Hematopoietic multipotent progenitor cell treated with erythropoietin and hydrocortisone succinate and interleukin-3 and kit ligand, for 4 days (in vitro differentiated cells): Measurements from ENCODE around the gene ASB1.
"Not testable (repeated sequence)": the region's sequence is repeated elsewhere in the genome, so short reads cannot be mapped to it uniquely, and the experiment has no call there.

ENCODE experiments used
- DNase-seq: peaks from one replicate; pipeline ENCODE4 v3.0.0-alpha.2; 2015

Gene ASB1

DNA sequence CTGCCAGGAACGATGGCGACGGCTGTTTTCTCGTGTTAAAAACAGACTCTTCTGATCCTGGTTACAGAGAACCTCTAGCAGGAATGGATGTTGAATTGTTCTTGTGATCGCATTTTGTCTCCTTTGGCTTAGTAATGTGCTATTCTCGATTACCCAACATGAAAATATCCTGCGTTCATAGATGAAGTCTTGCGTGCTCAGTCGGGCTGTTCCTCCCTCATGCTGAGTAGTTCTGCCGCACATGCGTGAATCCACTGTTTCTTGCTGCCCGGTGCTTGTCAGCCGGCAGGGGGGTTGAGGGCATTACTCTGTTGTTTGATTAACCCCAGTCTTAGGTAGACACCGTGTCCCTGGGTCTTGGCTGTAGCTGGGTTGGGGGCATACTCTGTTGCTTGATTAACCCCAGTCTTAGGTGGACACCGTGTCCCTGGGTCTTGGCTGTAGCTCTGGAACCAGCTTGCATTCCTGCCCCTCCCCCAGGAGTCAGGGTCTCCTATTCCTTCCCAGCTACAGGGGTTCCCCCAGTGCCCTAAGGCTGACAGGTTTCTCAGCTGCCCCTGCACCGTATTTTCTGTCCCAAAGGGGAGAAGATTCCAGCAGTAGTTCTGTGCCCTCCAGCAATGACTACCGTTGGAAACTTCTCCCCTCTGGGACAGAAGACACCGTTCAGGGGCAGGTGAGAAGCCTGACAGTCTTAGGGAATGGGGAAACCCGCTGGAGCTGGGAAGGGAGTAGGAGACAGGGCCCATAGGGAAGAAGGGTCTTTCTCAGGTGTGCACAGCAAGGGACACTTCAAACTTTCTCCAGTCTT is 22.1 kb upstream of the ASB1 start:
- no peak for DNase-seq

DNA sequence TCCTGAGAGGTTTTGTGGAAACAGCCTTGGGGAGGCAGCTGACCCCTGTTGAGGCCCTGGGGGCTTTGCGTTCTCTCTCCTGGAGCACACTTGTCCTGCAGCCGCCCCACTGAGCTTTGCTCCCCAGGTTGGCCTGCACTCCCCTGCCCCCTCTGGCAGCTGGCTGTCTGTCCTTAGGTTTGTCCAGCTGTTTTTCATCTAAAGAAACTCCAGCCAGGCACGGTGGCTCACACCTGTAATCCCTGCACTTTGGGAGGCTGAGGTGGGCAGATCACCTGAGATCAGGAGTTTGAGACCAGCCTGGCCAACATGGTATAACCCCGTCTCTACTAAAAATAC is 21.5 kb upstream of the ASB1 start:
- DNase-seq: not testable (repeated sequence)

DNA sequence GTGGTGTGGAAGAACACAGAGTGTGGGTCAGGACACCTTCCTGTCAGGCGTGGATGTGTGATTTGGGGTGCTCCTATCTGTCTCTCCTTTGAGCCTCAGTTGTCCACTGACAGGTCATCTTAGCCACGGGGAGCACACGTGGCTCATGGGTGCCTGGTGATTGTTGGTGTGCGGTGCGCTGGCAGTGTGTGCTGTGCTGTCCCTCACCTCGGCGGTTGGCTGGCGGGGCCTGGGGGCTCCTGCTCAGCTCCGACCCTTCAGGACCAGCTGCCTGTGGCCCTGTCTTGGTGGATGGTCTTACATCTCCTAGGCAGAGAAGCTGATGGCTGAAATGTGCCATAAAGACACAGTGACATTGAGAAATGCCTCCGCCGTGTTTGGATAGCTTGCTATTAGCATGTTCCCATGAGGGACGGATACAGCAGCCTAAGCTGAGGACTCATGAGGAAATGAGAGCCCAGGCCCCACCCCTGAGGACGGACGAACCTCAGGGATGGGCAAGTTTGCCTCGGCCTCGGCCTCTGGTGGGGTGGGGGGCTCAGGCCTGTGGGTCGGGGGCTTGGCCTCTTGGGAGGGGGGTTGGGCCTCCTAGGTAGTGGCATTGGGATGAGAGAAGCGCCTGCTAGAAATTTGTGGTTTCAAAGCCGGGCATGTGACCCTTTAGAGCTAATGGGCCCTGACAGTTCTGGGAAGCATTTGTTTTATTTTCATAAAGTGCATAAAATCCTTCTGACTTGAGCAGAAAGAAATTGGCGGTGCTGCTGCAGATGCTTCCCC is 20.3 kb upstream of the ASB1 start:
- DNase-seq: no peak

DNA sequence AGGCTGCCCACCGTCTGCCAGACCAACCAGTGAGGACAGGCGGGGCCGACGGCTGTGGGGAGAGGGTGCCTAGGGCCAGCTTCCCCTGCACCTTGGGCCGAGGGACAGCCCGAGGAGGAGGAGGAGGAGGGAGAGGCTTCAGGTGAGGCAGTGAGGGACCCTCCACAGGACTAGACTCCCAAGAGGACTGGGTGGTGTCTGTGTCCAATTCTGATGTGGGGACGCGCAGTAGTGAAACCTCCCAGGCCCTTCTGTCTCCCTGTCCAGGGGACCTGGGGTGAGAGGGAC is 19.8 kb upstream of the ASB1 start:
- DNase-seq: no peak

DNA sequence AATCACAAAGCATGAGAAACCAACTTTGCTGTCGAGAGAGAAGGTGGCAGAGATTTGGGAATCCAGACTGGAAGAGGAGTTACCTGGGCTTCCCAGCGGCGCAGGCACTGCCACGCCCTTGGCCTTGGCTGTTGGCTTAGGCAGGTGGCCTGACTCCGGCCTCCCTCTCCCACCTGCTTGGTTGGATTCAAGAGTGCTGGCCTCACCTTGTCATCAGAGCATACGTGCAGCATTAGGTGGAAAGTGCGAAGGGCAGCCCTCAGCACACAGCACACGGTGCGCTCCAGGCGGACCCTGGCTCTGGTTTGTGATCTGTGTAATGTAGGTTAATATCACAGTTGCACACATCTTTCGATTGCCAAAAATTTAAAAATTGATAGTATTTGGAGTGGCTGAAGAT is 19.2 kb upstream of the ASB1 start:
- no peak for DNase-seq

DNA sequence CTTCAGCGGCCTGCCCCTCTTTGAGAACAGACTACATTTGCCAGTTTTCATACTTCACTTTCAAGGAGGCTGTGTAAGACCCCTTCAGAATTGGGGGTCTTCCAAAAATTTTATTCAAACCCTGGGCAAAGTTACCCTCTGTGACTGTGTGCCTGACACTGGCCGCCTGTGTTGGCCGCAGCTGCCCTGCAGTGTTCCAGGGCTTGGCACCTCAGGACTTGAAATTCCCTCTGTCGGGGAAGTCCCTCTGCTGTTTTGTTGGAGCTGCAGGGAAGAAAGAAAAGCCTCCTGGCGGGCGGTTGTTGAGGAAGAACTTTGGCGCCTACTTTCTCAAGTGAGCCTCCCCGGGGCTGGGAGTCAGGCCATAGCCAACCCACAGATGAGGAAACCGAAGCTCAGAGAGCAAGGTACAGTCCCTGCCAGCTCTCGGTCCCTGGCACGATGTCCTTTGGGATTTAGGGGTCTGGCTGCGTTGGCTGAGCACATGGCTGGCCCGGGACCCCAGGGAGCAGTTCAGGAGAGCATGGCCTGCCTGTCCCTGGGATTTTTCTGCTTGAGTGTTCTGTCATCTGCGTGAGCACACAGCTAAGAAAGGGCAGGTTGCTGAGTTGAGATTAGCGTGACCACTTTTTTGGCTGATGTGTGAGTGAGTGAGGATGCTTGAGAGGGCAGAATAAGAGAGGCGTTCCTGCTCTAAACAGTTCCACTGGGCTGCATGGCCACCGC is 17.9 kb upstream of the ASB1 start:
- no peak for DNase-seq

DNA sequence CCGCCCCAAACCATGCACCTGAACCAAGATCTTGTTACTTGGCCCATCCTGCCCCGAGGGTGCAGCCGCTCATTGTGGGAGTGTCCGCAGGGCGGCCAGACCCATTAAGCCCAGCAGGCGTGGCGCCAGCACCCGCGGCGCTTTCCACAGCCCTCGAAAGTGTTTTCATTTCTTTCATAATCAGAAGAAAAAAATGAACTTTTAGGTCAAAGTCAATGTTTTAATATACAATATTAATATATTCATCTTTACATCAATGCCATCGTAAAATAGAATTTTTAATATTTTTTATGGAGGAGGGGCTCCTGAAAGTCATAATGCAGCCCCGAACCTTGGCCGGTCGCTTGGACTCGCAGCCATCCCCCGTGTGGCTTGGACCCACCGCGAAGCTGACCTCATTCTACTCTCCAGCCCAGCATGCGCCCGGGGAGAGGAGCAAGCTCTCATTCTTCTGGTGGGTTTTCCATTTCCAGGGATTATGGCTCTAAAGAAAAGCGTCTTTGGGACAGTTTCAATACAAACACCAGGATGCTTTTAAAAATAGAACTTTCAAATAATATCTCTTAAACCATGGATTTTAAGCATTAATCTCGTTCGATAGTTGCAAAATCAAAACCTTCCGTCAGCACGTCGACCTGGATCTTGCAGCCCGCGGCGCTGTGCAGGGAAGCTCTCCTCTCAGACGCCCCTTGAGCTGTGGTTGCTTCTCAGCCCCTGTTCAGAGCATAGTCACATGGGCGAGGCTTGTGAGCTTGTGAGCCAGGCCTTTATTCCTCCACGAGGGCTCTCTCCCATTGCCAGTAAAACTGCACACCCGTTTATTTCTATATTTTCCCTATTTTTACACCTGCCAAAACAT is 17.2 kb upstream of the ASB1 start:
- no peak for DNase-seq

DNA sequence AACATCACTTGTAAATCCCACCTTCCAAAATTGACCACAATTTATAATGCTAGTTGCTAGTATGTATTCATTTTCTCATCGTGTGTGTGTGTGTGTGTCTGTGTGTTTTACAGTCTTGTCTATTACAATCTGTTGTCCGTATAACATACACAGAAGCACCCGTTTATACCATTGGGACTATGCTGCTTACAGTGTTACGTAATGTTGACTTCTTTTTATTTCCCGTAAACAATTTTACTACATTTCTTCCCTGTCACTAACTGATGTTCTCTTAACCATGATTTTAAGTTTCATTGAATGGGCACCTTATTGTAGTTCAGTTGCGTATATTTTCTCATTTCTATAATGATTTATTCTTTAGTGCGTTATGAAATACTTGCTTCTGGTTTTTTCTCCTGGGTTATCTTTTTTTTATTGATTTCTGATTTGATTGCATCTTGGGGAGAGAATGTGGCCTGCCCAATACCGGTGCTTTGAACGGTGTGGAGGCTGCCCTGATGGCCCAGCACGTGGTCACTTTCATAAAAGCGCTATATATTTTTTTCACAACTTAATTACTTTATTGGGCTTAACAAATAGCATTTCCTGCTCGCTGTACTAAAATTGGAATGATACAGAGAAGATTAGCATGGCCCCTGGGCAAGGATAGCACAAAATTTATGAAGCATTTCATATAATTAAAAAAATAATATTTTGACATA is 14.5 kb upstream of the ASB1 start:
- no peak for DNase-seq

DNA sequence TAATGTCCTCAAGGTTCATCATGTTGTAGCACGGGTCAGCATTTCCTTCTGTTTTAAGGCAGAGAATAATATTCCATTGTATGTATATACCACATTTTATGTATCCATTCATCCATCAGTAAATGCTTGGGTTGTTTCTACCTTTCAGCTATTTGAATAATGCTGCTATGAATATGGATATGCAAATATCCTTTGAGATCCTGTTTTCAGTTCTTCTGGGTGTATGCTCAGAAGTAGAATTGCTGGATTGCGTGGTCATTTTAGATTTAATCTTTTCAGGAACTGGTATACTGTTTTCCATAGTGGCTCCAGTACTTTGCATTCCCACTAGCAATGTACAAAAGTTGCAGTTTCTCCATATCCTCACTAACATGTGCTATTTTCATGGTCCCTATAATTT is 13.4 kb upstream of the ASB1 start:
- DNase-seq: no peak

DNA sequence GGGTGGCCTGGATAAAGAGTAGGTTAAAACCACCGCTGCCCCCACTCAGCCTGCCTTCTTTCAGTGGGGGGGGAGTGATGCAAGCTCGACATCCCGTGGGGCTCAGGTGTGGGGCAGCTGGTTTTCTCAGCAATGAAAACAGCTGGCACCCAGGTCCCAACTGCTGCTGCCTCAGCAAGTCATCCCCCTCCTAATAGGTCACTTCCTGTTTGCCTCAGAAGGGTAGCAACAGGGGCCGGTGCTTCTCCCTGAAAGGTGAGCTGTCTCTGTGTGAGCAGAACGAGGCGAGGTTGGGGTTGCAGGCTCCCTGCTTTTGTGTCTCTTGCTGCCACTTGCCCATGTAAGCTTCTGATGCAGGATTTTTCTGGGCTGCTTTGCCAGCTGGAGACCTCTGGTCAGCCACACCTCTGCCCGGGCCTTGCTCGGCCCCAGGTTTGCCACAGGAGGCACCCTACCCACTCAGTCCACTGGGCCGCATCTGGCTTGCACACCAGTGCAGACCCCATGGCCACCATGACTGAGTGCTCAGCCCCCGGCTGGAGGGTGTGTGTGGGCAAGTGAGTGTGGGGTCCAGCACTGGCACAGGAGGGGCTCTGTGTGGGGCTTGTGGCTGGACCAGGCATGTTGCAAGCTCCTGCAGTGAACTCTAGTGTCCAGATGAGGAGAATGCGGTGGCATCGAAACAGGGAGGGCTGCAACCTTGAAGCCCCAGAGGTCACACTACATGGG is 11.5 kb upstream of the ASB1 start:
- DNase-seq: no peak

DNA sequence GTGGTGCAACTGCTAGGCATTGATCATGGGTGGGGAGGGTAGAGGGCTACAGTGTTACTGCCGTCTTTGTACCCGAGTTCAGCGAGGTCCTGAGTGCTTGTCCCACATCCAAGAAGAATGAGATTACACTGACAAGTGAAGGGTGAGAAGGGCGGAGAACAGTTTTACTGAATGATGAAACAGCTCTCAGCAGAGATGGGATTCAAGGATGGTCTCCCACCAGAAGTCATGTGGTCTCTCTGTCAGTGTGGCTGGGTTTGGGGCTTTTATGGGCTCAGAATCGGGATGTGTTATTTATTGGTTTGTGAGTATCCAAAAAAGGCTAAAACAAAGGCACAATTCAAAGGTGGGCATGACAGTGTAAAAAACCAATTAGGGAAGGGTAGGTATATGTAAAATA is 10.8 kb upstream of the ASB1 start:
- no peak for DNase-seq

DNA sequence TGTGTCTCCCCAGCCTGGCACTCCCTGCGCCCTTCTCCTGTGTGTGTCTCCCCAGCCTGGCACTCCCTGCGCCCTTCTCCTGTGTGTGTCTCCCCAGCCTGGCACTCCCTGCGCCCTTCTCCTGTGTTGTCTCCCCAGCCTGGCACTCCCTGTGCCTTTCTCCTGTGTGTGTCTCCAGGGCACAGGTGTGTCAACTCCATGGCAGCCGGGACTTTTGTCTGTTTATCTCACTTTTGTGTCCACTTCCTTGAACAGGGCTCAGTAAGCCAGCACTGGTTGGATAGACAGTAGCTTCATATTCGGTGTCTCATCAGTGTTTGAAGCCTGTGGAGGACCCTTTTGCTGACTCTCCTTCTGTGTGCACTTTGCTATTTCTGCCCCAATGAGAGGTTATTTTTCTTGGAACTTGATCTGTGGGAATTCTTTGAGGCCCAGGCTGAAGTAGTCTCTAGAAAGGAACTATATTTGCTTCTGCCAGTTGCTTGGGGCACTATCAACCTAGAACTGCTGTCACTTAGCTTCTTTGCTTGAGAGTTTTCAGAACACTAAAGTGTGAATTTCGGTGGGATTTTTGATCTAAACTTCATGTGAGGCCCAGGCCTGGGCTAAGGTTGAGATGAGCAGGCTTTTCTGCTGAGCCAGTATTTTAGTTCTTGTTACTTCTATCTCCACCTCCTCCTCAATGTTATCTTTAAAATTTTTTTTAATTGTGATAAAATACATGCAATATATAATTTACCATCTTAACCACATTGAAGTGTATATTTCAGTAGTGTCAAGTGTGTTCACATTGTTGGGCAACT is 8.3 kb upstream of the ASB1 start:
- no peak for DNase-seq

DNA sequence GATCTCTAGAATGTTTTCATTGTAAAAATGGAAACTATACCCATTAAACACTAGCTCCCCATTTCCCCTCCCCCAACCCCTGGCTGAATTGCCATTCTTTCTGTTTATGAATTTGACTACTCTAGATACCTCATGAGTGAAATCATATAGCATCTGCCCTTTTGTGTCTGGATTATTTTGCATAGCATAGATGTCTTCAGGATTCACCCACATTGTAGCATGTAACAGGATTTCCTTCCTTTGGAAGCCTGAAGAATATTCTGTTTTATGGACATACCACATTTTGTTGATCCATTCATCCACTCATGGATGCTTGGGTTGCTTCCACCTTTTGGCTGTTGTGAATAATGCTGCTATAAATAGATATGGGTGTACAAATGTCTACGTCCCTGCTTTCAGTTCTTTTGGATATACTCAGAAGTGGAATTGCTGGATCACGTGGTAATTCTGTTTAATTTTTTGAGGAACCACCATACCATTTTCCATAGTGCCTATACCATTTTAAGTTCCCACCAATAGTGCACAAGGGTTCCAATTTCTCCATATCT is 7.7 kb upstream of the ASB1 start:
- no peak for DNase-seq

DNA sequence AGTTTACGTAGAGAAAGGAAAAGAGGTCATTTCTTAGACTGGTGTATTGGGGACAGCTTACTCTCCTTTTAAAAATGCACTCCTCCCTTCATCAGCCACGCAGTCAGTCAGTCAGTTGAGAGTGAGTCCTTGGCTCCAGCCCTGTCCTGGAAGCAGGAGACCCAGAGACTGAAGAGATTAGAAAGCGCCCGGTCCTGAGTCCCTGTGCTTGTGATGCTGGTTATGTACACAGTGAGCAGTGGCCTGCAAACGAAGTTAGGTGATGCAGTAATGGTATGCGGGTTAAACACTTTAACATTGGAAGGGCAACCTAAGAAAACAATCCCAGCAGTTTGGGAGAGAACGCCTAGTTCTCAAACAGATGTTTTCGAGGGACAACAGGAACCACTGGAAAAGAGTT is 6.3 kb upstream of the ASB1 start:
- no peak for DNase-seq

DNA sequence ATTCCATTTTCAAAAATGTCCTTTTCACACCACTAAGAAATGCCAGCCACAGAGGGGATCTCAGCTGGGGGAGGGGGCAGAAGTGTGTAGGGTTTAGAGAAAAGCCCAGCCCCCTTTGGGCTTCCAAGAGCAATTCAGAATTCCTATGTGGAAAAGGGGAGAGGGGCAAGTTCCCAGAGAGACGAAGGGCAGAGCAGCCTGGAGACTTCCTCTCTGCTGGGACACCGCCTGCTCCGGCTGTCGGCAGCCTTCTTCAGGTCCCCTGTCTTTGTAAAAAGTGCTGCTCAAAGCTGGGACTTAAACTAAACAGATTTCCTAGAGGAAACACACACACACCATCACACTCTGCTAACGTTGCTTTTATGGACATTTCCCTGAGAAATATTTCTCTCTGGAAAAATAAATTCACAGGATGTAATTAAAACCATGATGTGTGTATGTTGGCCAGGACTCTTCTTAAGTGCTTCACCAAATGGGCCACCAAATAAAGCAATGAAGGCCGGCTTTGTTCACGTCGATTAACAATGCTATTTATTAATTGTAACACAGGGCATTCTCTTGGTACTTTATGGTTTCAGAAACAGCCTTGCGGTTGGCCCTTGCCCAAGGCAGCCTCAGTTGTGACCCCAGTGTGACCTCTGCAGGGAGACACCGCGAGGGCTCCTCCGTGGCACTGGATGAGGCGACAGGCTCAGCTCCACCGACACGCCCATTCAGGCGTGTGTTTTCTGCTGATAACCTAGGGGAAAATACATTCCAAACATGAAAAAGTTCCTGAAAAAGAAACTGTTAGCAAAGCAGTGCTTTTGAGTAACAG is 5.6 kb upstream of the ASB1 start:
- DNase-seq: peak; percentile 84

DNA sequence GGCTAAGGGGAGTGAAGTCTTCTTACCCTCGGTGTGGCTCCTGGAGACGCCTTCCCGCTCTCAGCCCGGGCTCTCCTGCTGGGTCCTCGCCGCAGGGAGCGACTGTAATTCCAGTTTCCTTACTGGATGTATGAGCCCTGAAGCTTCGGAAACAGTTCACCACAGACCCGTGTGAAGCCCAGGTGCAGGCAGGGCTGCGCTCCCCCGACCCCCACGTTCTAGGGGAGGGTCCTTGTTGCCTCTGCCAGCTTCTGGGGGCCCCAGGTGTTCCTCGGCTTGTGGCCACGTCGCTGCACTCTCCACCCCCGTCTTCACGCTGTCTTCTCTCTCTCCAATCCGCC is 5.1 kb upstream of the ASB1 start:
- no peak for DNase-seq

DNA sequence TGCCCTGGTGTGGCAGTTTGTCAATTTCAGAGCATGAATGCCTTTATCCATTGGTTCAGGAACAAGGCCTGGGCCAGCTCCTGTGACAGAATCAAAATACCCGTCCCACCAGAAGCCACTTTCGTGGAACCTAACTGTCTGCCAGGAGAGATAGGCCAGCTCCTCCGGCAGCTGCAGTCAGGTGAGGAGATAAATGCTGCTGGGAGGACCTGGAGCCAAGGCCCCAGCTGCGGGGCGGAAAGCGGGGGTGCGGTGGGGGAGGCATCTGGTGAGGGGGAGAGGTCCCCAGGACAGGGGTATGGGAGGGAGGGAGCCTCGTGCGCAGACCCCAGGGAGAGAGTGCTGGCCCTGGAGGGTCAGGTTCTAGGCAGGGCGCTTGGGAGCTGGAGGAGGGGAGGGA is 4.4 kb upstream of the ASB1 start:
- DNase-seq: peak; percentile 47

DNA sequence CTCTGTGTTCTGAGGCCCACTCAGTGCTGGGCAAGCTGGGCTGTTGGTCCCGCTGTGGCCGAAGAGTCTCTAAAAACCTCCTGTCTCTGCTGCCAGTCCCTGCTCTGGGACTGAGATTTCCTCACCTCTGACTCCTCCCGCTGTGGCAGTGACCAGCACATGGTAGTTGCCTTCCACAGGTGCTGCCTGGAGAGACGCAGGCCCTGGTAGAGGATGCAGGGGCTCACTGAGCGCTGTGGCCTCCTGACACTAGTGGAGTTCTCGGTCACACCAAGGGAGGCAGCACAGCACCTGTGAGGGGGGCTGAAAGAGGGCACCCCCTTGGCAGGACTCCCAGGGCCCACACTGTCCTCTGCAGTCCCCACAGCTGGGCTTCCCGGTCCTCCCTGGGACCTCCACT is 3.8 kb upstream of the ASB1 start:
- no peak for DNase-seq

DNA sequence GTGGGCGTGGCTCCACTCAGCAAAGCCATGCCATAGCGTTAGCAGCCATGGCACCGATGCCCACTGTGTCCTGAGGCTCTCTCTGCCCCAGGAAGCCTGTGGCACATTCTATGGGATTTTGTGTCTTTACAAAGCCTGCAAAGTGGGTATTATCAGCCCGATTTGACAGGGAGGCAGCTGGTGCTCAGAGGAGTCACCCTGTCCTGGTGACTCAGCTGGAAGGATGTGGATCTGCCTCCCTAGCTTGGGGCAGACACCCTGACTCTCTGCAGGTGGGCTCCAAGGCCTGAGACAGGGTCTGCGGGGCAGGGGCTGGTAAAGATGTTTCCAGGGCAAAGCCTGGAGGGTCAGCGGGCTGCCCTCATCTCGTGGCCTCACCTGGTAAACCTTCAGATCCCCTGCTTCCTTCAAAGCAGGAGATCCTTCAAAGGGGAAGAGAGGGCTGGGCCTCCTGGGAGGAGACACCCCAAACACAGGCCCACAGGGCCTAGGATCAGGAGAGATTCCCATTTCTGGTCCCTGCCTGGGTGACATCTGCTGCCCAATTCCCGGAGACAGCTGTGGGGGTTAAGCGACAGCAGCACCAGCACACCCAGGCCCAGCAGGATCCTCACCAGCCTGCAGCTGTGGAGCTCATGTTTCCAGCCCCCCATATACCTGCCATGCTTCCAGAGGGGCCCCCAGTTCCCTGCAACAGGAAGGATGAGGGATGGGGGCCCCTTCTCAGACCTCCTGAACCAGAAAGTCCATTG is 3.0 kb upstream of the ASB1 start:
- no peak for DNase-seq
